GM12874 (cell line): ENCODE measurements around the gene MAML2.

Experiments used
- TF ChIP-seq, protein P1 (sequence below): IDR thresholded peaks from 2 replicates; pipeline ENCODE4 v1.5.1; 2011; ENCODE audit warnings: low read depth, mild to moderate bottlenecking, control low read depth, low read length, moderate library complexity; ENCODE audit not compliant: insufficient read depth

The MAML2 gene

DNA sequence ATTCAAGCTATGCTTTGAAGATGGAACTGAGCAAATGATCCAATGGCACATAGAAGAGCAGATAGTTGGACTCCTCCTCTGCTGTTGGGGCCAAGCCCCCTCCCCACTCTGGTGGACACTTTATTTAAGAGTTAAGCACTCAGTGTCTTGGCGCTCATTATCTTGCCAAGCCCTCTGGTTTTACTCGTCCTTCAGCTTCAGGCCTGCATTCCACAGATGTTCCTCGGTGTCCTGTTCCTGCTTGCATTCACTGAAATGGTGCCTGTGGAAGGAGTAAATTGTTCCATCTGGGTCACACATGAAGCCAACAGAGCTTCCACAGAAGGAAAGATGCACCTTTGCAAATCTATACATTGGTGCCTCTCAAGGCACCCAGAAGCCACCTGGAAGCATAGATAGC, 26.1 kb downstream of the MAML2 start:
- TF ChIP-seq, protein P1, sequence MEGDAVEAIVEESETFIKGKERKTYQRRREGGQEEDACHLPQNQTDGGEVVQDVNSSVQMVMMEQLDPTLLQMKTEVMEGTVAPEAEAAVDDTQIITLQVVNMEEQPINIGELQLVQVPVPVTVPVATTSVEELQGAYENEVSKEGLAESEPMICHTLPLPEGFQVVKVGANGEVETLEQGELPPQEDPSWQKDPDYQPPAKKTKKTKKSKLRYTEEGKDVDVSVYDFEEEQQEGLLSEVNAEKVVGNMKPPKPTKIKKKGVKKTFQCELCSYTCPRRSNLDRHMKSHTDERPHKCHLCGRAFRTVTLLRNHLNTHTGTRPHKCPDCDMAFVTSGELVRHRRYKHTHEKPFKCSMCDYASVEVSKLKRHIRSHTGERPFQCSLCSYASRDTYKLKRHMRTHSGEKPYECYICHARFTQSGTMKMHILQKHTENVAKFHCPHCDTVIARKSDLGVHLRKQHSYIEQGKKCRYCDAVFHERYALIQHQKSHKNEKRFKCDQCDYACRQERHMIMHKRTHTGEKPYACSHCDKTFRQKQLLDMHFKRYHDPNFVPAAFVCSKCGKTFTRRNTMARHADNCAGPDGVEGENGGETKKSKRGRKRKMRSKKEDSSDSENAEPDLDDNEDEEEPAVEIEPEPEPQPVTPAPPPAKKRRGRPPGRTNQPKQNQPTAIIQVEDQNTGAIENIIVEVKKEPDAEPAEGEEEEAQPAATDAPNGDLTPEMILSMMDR = no peak

DNA sequence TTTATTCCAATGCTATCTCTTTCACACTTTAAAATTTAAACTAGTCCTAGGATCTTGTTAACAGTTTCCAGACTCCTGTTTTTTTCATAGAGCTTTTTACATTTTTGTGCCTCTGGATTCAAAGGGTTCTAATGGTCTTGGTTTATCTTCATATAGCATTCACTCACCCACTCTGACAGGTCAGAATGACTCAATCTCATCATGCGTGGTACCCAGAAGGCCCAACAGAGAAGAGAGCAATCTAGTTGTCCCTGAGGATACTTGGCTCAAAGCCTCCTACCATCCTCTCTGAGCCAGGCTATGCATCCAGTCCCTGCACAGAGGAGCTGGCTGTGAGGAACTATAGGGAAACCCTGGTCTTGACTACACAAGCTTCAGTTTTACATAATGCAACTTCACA, 27.5 kb downstream of the MAML2 start:
- TF ChIP-seq, protein P1 = no peak

DNA sequence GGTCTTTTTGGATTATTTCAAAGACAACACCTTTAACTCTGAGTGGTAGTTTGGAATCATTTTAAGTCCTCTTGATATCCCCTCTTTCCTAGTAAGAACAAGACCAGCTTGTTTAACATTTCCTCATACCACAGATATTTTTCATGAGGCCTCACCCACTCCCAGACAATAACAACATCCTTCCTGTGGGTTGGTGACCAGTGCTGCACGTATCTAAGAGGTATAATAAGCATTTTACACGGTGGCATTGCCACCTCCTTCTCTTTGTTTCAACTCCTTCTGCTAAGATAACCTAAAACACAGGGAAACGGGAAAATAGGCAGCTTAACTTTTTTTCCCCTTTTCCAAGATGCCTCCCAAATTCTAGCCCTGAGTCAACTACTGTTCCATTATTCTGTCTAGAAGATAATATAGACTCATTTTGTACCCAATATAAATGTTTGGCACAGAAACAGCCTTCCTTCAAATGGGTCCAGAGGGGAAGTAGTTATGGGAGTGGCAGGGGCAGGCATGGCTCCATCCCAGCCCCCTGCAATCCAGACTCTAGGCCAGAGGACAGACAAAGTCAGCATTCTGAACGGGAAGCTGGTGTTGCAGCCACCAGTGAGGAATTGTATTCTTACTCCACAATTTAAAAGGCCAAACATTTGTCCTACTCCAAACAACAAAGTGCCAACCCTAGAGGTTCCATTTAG, 28.5 kb downstream of the MAML2 start:
- TF ChIP-seq, protein P1 = no peak

DNA sequence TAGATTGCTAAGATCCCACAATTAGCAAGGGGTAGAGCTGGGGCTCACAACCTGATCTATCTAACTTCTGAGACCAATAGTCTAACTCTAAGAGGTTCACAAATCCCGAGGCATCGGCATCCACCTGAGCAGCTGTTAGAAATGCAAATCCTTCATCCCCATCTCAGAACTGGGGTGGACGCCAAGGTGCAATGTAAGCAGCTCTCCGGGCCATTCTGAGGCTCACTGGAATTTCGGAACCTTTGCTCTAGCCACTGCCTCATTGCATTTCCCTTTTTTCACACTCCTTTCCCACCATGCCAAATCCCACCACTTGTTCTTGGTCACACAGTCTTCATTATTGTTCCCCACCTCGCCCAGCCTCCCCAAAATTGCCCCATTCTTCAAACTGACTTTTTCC, 29.8 kb downstream of the MAML2 start:
- TF ChIP-seq, protein P1 = no peak

DNA sequence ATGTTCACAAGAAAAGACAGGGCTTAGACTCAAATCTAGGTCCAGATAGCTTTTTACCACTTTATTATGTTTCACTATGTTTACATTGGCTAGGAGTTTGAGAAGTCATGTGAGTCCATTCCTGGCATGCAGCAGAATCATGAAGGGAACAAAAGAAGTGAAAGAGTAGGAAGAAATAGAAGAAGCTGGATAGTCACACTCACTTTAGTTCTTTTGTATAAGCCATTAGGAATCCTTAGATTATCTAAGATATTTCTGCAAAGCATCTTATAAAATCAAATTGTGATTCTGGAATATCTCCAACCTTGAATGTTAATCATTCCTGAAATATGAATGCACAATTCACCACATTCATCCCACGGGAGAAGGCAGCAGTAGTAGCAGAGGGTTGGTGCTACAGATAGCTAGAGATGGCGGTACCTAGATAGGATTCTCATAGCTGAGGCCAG, 31.9 kb downstream of the MAML2 start:
- TF ChIP-seq, protein P1 = no peak

DNA sequence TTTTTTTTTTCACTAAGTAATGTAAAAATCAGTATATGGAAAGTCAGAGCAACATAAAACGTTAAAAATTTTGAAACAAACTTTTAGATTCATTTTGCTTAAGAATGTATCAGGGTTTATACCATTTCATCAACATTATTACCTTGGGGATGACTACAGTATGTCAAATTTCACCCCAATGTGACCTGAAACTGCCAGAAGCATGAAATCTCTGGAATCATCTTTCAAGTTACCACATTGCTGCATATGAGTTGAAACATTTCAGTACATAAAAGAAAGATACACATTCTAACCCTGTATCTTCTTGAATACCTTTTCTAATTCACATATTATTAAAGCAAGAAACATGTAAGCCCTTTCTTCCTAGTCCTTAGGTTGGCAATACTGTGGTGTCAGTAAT, 32.8 kb downstream of the MAML2 start:
- TF ChIP-seq, protein P1 = no peak

DNA sequence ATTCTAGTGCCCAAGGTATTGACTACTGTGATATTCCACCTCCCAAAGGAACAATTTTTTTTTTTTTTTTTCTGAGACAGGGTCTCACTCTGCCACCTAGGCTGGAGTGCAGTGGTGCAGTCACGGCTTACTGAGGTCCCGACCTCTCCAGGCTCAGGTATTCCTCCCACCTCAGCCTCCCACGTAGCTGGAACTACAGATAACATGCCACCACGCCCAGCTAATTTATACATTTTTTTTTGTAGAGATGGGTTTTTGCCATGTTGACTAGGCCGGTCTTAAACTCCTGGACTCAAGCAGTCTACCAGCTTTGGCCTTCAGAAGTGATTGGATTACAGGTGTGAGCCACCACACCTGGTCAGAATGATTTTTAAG, 33.4 kb downstream of the MAML2 start:
- TF ChIP-seq, protein P1 = no peak
